GM19099 (cell line): Measurements from ENCODE around the gene NKAIN4.

ENCODE experiments used
- POLR2A ChIP-seq: IDR thresholded peaks from 3 replicates; pipeline ENCODE4 v1.6.1; 2011; ENCODE audit warnings: low read depth; ENCODE audit not compliant: insufficient read length; ENCODE audit errors: extremely low read depth

Gene NKAIN4

GRCh38 chr20:63272105-63273058 is 18.1 kb upstream of the NKAIN4 start, which contains the start of gene ARFGAP1:
TSS of gene ARFGAP1 (plus strand) at chr20:63272813. CDS start at chr20:63275581, 2,768 bp downstream.
- TF ChIP-seq POLR2A, result peak; percentile 86

GRCh38 chr20:63270606-63271325 is 16.5 kb upstream of the NKAIN4 start:
- TF ChIP-seq POLR2A, result no peak

GRCh38 chr20:63269724-63270123 is 15.5 kb upstream of the NKAIN4 start:
- no peak for TF ChIP-seq POLR2A

- no peak for TF ChIP-seq POLR2A
Observed at GRCh38 chr20:63268671-63269439, 14.6 kb upstream of the NKAIN4 start.

- TF ChIP-seq POLR2A, result no peak
Observed at GRCh38 chr20:63268256-63268655, 14.0 kb upstream of the NKAIN4 start.

GRCh38 chr20:63267691-63268090 is 13.4 kb upstream of the NKAIN4 start:
- no peak for TF ChIP-seq POLR2A

- TF ChIP-seq POLR2A, result no peak
Observed at GRCh38 chr20:63265891-63266515, 11.7 kb upstream of the NKAIN4 start.

GRCh38 chr20:63264519-63264918 is 10.3 kb upstream of the NKAIN4 start:
- TF ChIP-seq POLR2A, result no peak

GRCh38 chr20:63264000-63264399 is 9.7 kb upstream of the NKAIN4 start:
- no peak for TF ChIP-seq POLR2A

- TF ChIP-seq POLR2A, result no peak
Observed at GRCh38 chr20:63262836-63263235, 8.6 kb upstream of the NKAIN4 start.

GRCh38 chr20:63261795-63262528 is 7.7 kb upstream of the NKAIN4 start:
- TF ChIP-seq POLR2A, result no peak

- no peak for TF ChIP-seq POLR2A
Observed at GRCh38 chr20:63261060-63261794, 7.0 kb upstream of the NKAIN4 start.

GRCh38 chr20:63260521-63260920 is 6.3 kb upstream of the NKAIN4 start:
- no peak for TF ChIP-seq POLR2A
